ENCODE results near the gene MACROD2. TPM values are rescaled to one million over a fixed set of nuclear protein-coding genes. Genes with fewer than 3 reads are reported as not detected.

MACROD2 gene
- total and polyA plus RNA-seq, 4 donors, result 13.0 to 67.1 (median 20.7) TPM

- Histone ChIP-seq H3K36me3 (ENCODE audit: control insufficient read depth in 4 of 4, insufficient read depth in 4 of 4, low read length in 4 of 4) (no peaks in the 10 kb centered on the region), H3K9ac (ENCODE audit: insufficient read depth in 1 of 2, low read length in 2 of 2) (no peak overlapping the region), H3K9me3 (ENCODE audit: control insufficient read depth in 4 of 4, insufficient read depth in 3 of 4, low read length in 3 of 4) (peaks cover 0 to 4% (median 2%) of the 10 kb centered on the region in 4 donors), H3K27me3 (ENCODE audit: control insufficient read depth in 3 of 3, insufficient read depth in 3 of 3, low read length in 2 of 3) (no peaks in the 10 kb centered on the region), H3K4me1 (ENCODE audit: control insufficient read depth in 5 of 5, insufficient read depth in 5 of 5, low read length in 5 of 5) (no peaks in the 10 kb centered on the region), H3K4me3 (no peak overlapping the region), H3K27ac (ENCODE audit: low read depth in 1 of 2, low read length in 1 of 2) (no peak overlapping the region)
- no peak for DNase-seq
- ATAC-seq (ENCODE audit: insufficient read depth, low FRiP score), result no peak
- TF ChIP-seq CTCF (IDR thresholded peaks at IDR 0.05; ENCODE audit: control extremely low read depth, extremely low read depth), result no peak
- WGBS, 2 donors, result 93 to 94% methylated on average over 4 of the region's 4 CpGs
Observed at GRCh38 chr20:15867899-15868298, 1872.6 kb downstream of the MACROD2 start.

GRCh38 chr20:15875446-15875845 is 1880.1 kb downstream of the MACROD2 start:
- peak; percentile 23 to 27 (median 25) for DNase-seq
- Histone ChIP-seq H3K9me3 (ENCODE audit: control insufficient read depth in 4 of 4, insufficient read depth in 3 of 4, low read length in 3 of 4) (peaks cover 0 to 4% (median 0%) of the 10 kb centered on the region in 4 donors), H3K4me3 (no peak overlapping the region), H3K9ac (ENCODE audit: insufficient read depth in 1 of 2, low read length in 2 of 2) (no peak overlapping the region), H3K36me3 (ENCODE audit: control insufficient read depth in 4 of 4, insufficient read depth in 4 of 4, low read length in 4 of 4) (no peaks in the 10 kb centered on the region), H3K4me1 (ENCODE audit: control insufficient read depth in 5 of 5, insufficient read depth in 5 of 5, low read length in 5 of 5) (no peaks in the 10 kb centered on the region), H3K27me3 (ENCODE audit: control insufficient read depth in 3 of 3, insufficient read depth in 3 of 3, low read length in 2 of 3) (peaks cover 0 to 3% (median 0%) of the 10 kb centered on the region in 3 donors), H3K27ac (ENCODE audit: low read depth in 1 of 2, low read length in 1 of 2) (no peak overlapping the region)
- 73 to 83% methylated on average over 3 of the region's 3 CpGs for WGBS, 2 donors
- TF ChIP-seq CTCF (IDR thresholded peaks at IDR 0.05; ENCODE audit: control extremely low read depth, extremely low read depth), result no peak
- ATAC-seq (ENCODE audit: insufficient read depth, low FRiP score), result no peak

GRCh38 chr20:15882553-15882952 is 1887.2 kb downstream of the MACROD2 start:
- H3K36me3 ChIP-seq (ENCODE audit: control insufficient read depth in 4 of 4, insufficient read depth in 4 of 4, low read length in 4 of 4), result no peaks in the 10 kb centered on the region
- no peaks in the 10 kb centered on the region for H3K4me1 ChIP-seq (ENCODE audit: control insufficient read depth in 5 of 5, insufficient read depth in 5 of 5, low read length in 5 of 5)
- whole genome bisulfite sequencing, 2 donors, result 87 to 89% methylated on average over 4 of the region's 4 CpGs

More at GRCh38 chr20:15882553-15882952, 1887.2 kb downstream of the MACROD2 start:
- Histone ChIP-seq H3K9ac (ENCODE audit: insufficient read depth in 1 of 2, low read length in 2 of 2) (no peak overlapping the region), H3K27me3 (ENCODE audit: control insufficient read depth in 3 of 3, insufficient read depth in 3 of 3, low read length in 2 of 3) (peaks cover 0 to 3% (median 0%) of the 10 kb centered on the region in 3 donors), H3K4me3 (no peak overlapping the region), H3K27ac (ENCODE audit: low read depth in 1 of 2, low read length in 1 of 2) (no peak overlapping the region), H3K9me3 (ENCODE audit: control insufficient read depth in 4 of 4, insufficient read depth in 3 of 4, low read length in 3 of 4) (peaks cover 0 to 8% (median 5%) of the 10 kb centered on the region in 4 donors)
- no peak for TF ChIP-seq CTCF (IDR thresholded peaks at IDR 0.05; ENCODE audit: control extremely low read depth, extremely low read depth)
- ATAC-seq (ENCODE audit: insufficient read depth, low FRiP score) (no peak), DNase-seq (no peak)

Data from lung (tissue), 12 donors.